ENCODE measurements around the gene NRG2. TPM values are rescaled to one million over a fixed set of nuclear protein-coding genes. Genes with fewer than 3 reads are reported as not detected.

Gene NRG2
- total and polyA plus RNA-seq, 2 experiments from 2014 or later, result 0.37 to 1.3 TPM

DNA sequence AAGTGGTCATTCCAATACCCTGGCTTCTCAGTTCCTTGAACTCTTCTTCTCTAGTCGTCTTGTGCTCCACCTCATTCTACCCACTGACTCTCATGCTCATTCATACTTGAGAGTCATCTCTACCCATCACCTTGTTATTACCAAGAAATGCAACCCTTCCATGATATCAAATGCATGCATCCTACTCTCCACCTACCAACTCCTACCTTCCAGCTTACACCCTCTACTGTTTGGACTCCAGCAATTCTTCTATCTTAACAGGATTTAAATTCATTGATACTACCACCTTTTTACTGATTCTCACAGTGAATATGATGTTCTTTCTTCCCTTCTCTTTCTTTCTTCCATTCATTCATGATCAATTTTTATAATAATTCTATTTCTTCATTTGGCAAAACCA lies 30.7 kb downstream of the NRG2 start (continued):
- TF ChIP-seq, protein P1, sequence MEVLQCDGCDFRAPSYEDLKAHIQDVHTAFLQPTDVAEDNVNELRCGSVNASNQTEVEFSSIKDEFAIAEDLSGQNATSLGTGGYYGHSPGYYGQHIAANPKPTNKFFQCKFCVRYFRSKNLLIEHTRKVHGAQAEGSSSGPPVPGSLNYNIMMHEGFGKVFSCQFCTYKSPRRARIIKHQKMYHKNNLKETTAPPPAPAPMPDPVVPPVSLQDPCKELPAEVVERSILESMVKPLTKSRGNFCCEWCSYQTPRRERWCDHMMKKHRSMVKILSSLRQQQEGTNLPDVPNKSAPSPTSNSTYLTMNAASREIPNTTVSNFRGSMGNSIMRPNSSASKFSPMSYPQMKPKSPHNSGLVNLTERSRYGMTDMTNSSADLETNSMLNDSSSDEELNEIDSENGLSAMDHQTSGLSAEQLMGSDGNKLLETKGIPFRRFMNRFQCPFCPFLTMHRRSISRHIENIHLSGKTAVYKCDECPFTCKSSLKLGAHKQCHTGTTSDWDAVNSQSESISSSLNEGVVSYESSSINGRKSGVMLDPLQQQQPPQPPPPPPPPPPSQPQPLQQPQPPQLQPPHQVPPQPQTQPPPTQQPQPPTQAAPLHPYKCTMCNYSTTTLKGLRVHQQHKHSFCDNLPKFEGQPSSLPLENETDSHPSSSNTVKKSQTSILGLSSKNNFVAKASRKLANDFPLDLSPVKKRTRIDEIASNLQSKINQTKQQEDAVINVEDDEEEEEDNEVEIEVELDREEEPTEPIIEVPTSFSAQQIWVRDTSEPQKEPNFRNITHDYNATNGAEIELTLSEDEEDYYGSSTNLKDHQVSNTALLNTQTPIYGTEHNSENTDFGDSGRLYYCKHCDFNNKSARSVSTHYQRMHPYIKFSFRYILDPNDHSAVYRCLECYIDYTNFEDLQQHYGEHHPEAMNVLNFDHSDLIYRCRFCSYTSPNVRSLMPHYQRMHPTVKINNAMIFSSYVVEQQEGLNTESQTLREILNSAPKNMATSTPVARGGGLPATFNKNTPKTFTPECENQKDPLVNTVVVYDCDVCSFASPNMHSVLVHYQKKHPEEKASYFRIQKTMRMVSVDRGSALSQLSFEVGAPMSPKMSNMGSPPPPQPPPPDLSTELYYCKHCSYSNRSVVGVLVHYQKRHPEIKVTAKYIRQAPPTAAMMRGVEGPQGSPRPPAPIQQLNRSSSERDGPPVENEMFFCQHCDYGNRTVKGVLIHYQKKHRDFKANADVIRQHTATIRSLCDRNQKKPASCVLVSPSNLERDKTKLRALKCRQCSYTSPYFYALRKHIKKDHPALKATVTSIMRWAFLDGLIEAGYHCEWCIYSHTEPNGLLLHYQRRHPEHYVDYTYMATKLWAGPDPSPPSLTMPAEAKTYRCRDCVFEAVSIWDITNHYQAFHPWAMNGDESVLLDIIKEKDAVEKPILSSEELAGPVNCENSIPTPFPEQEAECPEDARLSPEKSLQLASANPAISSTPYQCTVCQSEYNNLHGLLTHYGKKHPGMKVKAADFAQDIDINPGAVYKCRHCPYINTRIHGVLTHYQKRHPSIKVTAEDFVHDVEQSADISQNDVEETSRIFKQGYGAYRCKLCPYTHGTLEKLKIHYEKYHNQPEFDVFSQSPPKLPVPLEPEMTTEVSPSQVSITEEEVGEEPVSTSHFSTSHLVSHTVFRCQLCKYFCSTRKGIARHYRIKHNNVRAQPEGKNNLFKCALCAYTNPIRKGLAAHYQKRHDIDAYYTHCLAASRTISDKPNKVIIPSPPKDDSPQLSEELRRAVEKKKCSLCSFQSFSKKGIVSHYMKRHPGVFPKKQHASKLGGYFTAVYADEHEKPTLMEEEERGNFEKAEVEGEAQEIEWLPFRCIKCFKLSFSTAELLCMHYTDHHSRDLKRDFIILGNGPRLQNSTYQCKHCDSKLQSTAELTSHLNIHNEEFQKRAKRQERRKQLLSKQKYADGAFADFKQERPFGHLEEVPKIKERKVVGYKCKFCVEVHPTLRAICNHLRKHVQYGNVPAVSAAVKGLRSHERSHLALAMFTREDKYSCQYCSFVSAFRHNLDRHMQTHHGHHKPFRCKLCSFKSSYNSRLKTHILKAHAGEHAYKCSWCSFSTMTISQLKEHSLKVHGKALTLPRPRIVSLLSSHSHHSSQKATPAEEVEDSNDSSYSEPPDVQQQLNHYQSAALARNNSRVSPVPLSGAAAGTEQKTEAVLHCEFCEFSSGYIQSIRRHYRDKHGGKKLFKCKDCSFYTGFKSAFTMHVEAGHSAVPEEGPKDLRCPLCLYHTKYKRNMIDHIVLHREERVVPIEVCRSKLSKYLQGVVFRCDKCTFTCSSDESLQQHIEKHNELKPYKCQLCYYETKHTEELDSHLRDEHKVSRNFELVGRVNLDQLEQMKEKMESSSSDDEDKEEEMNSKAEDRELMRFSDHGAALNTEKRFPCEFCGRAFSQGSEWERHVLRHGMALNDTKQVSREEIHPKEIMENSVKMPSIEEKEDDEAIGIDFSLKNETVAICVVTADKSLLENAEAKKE (CRISPR knock-in tag; IDR thresholded peaks at IDR 0.05), result no peak
- TF ChIP-seq, protein P2, sequence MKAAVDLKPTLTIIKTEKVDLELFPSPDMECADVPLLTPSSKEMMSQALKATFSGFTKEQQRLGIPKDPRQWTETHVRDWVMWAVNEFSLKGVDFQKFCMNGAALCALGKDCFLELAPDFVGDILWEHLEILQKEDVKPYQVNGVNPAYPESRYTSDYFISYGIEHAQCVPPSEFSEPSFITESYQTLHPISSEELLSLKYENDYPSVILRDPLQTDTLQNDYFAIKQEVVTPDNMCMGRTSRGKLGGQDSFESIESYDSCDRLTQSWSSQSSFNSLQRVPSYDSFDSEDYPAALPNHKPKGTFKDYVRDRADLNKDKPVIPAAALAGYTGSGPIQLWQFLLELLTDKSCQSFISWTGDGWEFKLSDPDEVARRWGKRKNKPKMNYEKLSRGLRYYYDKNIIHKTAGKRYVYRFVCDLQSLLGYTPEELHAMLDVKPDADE (IDR thresholded peaks at IDR 0.05), result no peak
- no peak for TF ChIP-seq ZNF331 (CRISPR knock-in tag; IDR thresholded peaks at IDR 0.05; ENCODE audit: low read depth)
- TF ChIP-seq, protein P3, sequence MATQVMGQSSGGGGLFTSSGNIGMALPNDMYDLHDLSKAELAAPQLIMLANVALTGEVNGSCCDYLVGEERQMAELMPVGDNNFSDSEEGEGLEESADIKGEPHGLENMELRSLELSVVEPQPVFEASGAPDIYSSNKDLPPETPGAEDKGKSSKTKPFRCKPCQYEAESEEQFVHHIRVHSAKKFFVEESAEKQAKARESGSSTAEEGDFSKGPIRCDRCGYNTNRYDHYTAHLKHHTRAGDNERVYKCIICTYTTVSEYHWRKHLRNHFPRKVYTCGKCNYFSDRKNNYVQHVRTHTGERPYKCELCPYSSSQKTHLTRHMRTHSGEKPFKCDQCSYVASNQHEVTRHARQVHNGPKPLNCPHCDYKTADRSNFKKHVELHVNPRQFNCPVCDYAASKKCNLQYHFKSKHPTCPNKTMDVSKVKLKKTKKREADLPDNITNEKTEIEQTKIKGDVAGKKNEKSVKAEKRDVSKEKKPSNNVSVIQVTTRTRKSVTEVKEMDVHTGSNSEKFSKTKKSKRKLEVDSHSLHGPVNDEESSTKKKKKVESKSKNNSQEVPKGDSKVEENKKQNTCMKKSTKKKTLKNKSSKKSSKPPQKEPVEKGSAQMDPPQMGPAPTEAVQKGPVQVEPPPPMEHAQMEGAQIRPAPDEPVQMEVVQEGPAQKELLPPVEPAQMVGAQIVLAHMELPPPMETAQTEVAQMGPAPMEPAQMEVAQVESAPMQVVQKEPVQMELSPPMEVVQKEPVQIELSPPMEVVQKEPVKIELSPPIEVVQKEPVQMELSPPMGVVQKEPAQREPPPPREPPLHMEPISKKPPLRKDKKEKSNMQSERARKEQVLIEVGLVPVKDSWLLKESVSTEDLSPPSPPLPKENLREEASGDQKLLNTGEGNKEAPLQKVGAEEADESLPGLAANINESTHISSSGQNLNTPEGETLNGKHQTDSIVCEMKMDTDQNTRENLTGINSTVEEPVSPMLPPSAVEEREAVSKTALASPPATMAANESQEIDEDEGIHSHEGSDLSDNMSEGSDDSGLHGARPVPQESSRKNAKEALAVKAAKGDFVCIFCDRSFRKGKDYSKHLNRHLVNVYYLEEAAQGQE (IDR thresholded peaks at IDR 0.05; ENCODE audit: unreplicated experiment), result no peak
- no peak for TF ChIP-seq CREB1 (CRISPR knock-in tag; IDR thresholded peaks at IDR 0.05; ENCODE audit: low read depth)
- no peak for TF ChIP-seq NANOG (IDR thresholded peaks at IDR 0.05; ENCODE audit: borderline replicate concordance)
- TF ChIP-seq, protein P4, sequence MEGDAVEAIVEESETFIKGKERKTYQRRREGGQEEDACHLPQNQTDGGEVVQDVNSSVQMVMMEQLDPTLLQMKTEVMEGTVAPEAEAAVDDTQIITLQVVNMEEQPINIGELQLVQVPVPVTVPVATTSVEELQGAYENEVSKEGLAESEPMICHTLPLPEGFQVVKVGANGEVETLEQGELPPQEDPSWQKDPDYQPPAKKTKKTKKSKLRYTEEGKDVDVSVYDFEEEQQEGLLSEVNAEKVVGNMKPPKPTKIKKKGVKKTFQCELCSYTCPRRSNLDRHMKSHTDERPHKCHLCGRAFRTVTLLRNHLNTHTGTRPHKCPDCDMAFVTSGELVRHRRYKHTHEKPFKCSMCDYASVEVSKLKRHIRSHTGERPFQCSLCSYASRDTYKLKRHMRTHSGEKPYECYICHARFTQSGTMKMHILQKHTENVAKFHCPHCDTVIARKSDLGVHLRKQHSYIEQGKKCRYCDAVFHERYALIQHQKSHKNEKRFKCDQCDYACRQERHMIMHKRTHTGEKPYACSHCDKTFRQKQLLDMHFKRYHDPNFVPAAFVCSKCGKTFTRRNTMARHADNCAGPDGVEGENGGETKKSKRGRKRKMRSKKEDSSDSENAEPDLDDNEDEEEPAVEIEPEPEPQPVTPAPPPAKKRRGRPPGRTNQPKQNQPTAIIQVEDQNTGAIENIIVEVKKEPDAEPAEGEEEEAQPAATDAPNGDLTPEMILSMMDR (conservative IDR thresholded peaks at IDR 0.05; ENCODE audit: low read depth in 2 of 2), result no peak
- no peak for TF ChIP-seq EZH2phosphoT487 (IDR thresholded peaks at IDR 0.05; ENCODE audit: unreplicated experiment)

All from GM23338 (cell line).